ENCODE measurements around the gene CEP135.
"Not testable (repeated sequence)": the region's sequence is repeated elsewhere in the genome, so short reads cannot be mapped to it uniquely, and the experiment has no call there.

Gene CEP135, protein sequence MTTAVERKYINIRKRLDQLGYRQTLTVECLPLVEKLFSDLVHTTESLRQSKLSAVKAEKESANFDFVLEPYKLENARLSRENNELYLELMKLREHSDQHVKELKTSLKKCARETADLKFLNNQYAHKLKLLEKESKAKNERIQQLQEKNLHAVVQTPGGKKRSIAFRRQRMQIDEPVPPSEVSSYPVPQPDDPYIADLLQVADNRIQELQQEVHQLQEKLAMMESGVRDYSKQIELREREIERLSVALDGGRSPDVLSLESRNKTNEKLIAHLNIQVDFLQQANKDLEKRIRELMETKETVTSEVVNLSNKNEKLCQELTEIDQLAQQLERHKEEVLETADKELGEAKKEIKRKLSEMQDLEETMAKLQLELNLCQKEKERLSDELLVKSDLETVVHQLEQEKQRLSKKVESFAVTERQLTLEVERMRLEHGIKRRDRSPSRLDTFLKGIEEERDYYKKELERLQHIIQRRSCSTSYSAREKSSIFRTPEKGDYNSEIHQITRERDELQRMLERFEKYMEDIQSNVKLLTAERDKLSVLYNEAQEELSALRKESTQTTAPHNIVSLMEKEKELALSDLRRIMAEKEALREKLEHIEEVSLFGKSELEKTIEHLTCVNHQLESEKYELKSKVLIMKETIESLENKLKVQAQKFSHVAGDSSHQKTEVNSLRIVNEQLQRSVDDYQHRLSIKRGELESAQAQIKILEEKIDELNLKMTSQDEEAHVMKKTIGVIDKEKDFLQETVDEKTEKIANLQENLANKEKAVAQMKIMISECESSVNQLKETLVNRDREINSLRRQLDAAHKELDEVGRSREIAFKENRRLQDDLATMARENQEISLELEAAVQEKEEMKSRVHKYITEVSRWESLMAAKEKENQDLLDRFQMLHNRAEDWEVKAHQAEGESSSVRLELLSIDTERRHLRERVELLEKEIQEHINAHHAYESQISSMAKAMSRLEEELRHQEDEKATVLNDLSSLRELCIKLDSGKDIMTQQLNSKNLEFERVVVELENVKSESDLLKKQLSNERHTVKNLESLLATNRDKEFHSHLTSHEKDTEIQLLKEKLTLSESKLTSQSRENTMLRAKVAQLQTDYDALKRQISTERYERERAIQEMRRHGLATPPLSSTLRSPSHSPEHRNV

DNA sequence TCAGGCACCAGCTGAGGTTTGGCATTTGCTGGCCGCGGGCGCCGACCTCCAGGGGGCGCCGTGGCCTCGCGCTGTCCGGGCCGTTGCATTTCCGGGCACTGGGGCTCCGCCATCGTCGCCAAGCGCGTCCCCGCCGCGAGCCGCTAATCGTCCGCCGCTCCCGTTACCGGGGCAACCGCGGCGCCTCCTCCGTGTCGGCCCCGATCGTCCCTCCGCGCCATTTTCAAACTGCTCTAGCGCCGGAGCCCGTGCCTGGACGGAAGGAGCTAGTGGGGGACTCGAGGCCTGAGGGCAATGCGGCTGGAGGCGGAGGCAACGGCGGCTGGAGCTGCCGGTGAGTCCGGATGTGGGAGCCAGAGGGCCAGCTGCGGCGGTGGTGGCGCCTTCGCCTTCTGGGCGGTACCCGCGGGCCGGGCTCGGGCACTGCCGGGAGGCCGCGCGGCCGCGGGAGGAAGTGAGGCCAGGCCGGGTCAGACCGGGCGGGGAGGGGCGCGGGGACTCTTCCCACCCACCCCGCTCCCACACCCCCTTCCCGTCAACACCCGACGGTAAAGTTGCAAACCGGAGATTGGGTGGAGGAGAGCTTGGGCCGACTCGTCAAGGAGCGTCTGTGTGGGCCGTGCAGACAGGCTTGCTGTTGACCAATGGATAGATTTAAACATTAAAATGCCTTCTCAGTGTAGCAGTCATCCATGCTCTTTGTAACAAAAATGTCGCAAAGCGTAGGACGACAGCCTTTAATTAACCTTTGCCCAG lies at the start of gene CEP135:
Gene CEP135, plus strand, starts transcription at position 220 of the 756 bp plus-strand sequence. CDS start 3,186 bp downstream, outside the sequence.
- in situ Hi-C loops (cut with MboI; ENCODE audit: low sequenced_read_pairs), result no loop called here

DNA sequence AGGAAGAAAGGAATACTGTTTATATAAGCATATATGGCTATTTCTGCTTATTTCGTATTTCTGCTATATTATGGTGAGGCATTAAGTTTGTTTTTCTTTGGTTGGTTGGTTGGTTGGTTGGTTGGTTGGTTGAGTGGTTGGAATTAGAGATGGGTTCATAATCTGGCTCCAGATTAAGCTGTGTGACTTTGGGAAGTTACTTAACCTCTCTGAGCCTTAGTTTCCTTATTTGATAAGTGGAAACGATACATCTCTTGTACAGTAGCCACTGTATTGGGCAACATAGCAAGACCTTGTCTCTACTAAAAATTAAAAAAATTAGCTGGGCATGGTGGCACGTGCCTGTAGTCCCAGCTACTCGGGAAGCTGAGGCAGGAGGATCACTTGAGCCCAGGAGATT lies 46.1 kb upstream of the CEP135 start:
- in situ Hi-C loops (cut with MboI; ENCODE audit: low sequenced_read_pairs), result no loop called here

DNA sequence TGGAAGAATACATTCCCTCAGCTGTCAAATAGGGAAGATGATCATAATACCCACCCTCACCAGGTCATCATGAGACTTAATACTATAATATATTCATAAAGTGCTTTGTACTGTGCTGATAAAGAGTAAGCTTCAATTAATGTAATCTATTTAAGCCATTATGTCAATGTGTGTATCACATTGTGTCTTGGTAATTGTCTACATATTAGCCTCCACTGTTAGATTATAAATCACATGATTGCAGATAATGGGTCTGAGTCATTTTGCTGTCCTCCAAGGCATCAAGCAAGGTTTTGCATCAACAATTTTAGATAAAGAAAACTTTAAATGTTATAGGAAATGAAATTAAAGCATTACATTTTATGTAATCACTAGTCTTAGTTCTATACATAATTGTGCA lies 45.2 kb upstream of the CEP135 start:
- in situ Hi-C loops (cut with MboI; ENCODE audit: low sequenced_read_pairs), result no loop called here

DNA sequence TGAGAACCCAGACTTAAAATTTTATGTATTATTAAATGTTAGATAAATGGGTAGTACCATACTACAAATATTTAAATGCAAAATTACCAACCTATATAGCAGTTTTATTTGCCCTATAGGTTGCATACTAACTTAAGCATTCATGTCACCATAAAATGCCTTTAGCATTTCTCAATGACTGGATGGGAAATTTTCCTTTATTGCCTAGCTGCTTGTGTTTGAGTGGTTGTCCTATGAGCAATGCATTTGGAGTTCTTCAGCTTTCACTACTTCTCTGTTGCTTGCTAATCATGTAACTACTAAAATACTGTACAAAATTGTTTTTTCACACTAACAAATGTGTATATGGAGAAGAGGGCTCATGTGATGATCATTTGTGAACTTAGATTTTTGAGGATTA lies 44.2 kb upstream of the CEP135 start:
- in situ Hi-C loops (cut with MboI; ENCODE audit: low sequenced_read_pairs), result no loop called here

DNA sequence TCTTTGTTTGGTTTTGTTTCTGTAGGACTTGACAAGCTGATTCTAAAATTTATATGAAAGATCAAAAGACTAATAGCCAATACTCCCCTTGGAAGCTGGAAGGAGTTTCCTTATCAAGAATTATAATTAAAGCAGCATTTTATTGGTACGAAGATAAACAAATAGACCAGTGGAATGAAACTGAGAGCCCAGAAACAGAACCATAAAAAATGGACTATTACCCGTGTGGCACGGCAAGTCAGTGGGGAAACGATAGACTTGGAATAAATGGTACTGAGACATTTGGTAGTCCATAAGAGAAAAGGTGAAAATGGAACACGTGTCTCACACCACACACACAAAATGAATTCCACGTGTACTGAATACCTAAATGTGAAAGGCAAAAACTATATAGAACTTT lies 42.4 kb upstream of the CEP135 start:
- in situ Hi-C loops (cut with MboI; ENCODE audit: low sequenced_read_pairs), result no loop called here

DNA sequence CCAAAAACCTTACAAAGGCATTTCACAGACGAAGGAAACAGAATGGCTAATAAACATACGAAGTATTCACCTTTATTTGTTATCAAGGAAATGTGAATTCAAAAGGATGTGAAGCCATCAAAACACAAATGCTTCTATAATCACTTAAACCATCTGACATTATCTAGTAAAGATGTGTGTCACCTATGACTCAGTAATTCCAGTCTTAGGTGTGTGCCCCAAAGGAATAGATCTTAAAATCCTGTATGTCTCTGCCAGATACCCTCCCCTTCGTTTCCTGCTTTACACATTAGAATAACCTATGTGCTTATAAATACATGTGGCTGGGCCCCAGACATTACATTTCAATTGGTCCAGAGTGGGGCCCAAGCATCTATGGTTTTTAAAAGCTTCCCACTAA lies 41.8 kb upstream of the CEP135 start:
- in situ Hi-C loops (cut with MboI; ENCODE audit: low sequenced_read_pairs), result no loop called here

DNA sequence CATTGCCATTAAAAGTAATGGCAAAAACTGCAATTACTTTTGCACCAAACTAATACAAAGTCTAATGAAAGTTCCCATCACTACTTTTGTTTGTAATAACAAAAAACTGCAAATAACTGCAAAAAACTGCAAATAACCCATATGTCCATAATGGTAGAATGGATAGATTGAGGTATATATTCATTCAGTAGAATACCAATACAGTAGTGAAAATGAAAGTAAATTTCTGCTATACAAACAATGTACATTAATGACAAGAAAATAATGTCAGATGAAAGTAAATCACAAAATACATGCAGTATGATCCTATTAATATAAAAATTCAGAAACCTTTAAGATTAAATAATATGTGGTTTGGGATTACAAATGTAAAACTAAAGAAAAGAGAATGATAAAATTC lies 41.3 kb upstream of the CEP135 start:
- in situ Hi-C loops (cut with MboI; ENCODE audit: low sequenced_read_pairs), result no loop called here

DNA sequence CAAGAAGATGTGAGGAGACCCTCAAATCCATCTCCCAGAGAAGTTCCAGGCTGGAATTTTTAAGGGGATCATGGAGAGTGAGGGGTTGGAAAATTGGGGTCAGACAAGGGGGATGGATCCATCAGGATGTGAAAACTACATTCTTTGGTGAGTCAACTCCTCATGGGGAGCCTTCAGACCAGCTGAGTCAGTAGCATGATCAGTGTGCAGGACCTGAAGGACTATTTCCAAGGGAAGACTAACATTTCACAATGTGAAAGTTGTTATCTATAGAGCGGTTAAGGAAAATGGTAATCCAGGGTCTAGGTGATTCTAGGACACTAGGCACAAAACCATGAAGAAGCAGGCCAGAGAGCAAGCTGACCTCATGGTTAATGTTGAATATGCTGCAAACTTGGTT lies 38.6 kb upstream of the CEP135 start:
- in situ Hi-C loops (cut with MboI; ENCODE audit: low sequenced_read_pairs), result no loop called here

DNA sequence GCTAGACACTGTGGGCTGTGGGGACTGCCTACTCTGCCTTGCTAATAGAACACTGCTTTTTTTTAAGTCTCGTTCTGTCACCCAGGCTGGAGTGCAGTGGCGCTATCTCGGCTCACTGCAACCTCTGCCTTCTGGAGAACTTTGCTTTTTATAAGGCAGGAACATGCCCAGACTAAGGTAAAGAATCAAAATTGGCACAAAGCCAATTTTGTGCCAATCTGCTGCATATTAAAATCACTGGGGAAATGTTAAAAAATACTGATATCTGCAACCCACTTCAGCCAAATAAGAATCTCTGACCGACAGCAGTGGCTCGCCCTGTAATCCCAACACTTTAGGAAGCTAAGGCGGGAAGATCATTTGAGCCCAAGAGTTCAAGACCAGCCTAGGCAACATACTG lies 36.5 kb upstream of the CEP135 start:
- in situ Hi-C loops (cut with MboI; ENCODE audit: low sequenced_read_pairs), result no loop called here

DNA sequence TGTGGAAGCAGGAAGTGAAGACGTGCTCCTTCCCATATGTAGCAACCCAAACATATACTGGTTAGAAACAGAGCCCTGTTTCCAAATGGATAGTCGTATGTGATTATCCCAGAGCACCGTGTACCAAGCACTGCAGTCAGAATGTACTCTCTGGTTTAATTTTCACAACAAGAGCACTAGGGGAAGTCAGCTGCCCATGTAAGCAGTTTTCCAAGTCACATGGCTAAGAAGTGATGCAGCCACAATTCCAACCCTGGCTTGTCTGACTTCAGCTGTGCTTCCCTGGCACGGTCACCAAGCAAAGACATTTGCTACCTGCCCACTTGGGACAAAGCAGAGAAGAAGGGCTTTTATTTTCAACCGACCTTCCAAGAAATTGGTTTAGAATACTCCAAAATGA lies 28.2 kb upstream of the CEP135 start:
- in situ Hi-C loops (cut with MboI; ENCODE audit: low sequenced_read_pairs), result no loop called here

DNA sequence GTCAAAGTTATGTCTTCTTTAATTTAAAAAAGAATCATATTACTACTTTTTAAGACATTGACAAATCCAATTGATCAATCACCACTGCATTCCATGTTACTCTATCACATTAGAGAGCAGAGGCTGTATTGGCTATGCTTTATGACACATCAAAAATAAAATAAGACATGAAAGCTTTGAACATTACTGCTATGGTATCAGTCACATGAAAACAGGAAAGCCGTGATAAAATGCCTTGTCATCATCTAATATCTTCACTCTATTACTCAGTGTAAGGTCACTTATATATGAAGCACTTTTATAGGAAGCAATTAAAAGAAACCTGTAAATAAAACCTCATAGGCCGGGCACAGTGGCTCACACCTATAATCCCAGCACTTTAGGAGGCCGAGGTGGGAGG lies 27.7 kb upstream of the CEP135 start:
- in situ Hi-C loops (cut with MboI; ENCODE audit: low sequenced_read_pairs), result no loop called here

DNA sequence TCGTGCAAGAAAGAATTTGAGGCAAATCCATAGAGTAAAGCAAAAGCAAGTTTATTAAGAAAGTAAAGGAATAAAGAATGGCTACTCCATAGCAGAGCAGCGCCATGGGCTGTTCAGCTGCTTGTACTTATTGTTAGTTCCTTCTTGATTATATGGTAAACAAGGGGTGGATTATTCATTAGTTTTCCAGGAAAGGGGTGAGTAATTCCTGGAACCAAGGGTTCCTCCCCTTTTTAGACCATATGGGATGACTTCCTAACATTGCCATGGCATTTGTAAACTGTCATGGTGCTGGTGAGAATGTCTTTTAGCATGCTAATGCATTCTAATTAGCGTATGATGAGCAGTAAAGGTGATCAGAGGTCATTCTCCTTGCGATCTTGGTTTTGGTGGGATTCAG lies 23.5 kb upstream of the CEP135 start:
- in situ Hi-C loops (cut with MboI; ENCODE audit: low sequenced_read_pairs), result no loop called here

DNA sequence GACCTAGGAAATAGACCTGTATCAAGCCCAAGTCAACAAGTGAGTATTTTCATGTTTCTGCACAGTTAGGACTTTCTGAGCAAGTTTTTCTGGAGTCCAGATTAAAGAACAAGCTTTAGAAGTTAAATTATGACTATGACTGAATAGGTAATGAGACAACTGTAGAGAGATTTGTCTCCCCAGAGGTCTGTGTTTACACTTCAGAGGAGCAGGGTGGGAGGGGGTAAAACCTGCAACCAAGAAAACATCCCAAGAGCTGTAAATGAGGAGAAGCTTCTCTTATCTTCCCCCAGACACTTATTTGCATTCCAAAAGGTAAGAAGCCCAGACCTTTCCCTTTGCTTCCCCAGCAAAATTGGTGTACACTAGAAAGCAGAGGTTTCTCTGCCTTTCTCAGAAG lies 22.1 kb upstream of the CEP135 start:
- in situ Hi-C loops (cut with MboI; ENCODE audit: low sequenced_read_pairs), result no loop called here

DNA sequence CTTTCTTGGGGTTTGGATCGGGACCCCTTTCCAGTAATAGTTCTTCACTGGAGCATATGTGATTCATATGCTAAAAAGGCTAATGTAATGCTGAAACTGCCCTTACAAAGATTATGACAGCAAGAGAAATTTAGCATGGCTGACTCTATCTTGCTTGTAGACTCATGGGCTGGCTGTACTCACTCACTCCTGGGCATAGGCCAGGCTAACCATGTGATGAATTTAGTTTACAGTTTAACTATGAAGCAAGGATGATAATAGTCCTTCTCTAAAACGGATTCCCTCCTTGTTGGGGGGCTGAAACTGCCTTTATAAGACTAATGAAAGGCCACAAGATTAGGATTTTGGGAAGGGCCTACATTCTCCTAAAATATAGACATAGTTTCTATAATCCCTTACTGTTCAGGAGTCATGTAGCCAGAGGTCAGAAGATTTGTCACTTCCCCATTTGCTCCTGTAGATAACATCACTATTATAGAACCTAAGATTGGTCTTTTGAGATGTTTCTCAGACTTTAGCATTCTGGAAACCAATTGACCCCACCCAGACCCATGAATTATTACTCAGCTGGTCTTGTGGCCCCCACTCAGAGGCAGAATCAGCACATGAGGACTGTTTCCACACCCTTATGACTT lies 20.8 kb upstream of the CEP135 start:
- in situ Hi-C loops (cut with MboI; ENCODE audit: low sequenced_read_pairs), result no loop called here

DNA sequence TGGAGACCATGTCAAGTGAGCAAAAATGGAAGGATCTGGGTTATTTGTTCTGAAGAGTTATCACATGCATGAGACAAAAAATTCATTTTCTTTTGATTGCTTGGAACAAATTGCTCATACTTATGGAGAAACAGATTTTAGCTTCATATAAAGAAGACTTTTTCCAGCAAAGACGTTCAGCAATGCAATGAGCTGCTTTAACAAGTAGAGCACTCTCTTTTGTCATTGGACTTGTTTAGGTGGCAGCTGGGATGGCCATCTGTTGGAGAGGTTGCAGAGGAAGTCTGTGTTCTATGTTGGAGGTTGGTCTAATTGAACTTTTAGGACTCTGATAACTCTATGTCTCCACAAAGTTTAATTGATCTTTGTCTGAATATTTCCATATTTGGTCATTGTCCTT lies 19.9 kb upstream of the CEP135 start:
- in situ Hi-C loops (cut with MboI; ENCODE audit: low sequenced_read_pairs), result no loop called here

DNA sequence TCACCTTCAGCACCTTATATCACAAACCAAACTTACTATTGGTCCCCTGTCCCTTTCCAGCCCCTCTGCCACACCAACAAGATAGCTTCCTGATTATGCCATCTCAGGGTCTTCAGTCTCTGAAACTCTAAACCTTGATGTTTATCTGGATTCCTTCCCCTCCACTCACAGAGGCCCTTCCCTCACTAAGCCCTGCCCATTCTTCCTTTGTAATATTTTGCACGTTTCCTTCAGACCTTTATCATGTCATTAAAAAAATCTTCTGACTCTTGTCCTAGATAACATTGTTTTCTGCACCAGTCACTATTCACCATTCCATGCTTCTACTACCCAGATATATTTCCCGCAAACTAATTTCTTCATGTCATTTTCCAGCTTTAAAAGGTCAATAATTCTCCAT lies 17.7 kb upstream of the CEP135 start:
- in situ Hi-C loops (cut with MboI; ENCODE audit: low sequenced_read_pairs), result no loop called here

DNA sequence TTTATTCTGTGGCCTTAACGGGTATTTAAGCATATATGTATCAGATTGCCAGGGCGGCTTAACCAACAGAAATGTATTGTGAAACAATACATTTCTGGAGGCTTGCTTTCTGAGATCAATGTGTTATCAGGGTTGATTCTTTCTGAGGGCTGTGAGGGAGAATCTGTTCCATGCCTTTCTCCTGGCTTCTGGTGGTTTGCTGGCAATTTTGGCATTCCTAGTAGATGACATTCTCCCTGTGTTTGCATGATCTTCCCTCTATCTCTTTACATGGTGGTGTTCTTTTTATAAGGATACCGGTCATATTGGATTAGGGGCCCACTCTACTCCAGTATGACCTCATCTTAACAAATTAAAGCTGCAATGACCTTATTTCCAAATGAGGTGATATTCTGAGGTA lies 16.9 kb upstream of the CEP135 start:
- in situ Hi-C loops (cut with MboI; ENCODE audit: low sequenced_read_pairs), result no loop called here

DNA sequence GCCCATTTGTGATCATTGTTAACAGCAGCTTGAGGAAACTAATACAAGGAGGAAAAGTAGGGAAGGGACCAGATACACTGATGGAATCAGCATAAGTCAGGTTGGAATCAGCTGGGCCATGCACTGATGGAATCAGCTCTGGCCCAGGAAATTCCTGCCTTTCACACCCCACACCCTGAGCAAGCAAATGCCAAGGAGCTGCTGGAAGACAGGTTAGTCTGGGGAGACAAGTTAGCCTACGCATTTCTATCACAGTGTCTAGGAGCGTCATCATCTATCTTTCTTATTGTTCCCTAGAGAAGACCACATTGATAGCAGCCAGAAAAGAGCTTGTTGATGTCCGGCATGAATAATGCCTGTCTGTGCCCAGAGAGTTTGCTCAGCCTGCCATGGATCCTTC lies 16.2 kb upstream of the CEP135 start:
- in situ Hi-C loops (cut with MboI; ENCODE audit: low sequenced_read_pairs), result no loop called here

DNA sequence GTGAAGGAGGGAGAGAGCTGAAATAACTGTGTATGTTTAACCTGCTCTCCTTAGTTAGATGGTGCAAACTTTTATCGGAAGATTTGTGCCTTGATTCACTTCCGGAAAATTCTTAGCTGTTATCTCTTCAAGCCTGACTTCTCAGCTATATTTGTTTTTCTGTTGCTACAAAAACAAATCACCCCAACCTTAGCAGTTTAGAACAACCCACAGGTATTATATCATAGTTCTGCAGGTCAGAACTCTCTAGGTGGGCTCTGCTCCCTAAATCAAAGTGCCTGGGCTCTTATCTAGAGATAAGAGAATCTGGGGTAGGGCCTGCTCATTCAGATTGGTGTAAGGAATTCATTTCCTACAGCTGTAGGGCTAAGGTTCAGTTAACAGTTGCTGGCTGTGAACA lies 15.1 kb upstream of the CEP135 start:
- in situ Hi-C loops (cut with MboI; ENCODE audit: low sequenced_read_pairs), result no loop called here

DNA sequence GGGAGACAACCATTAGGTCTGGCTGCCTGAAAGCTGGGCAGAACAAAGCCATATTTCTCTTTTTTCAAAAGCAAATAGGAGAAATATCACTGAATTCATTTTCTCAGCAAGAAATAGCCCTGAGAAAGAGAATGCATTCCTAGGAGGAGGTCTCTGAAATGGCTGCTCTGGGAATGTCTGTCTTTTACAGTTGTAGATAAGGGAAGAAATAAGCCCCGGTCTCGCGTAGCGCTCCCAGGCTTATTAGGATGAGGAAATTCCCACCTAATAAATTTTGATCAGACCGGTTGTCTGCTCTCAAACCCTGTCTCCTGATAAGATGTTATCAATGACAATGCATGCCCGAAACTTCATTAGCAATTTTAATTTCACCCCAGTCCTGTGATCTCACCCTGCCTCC lies 12.8 kb upstream of the CEP135 start:
- in situ Hi-C loops (cut with MboI; ENCODE audit: low sequenced_read_pairs), result not testable (repeated sequence)

Data from HL-60/S4 treated with retinoic acid at 250 ng/mL for 4 days and 3 days (cell line).